Natural killer cell (primary cell): Measurements from ENCODE around the gene TLR8. TPM values are rescaled to one million over a fixed set of nuclear protein-coding genes. Genes with fewer than 3 reads are reported as not detected.

Experiments used
- ATAC-seq, 3 donors: fragments of 150-1000 bp in 2 of 3; fragments of 200-7000 bp in 1 of 3; cut with Tn5 transposase; 1 replicate in 1 of 3; 2 replicates in 2 of 3; pipeline ENCODE4 v1.10.0; 2021; ENCODE audit warnings: mild to moderate bottlenecking in 2 of 3, moderate library complexity in 2 of 3
- DNase-seq, 2 donors: peaks; one replicate each; pipeline versions ENCODE4 v3.0.0 to v3.0.0-alpha.2; 2013 to 2021; ENCODE audit warnings: mixed read lengths in 1 of 2
- H3K27ac ChIP-seq: one replicate; pipeline ENCODE4 v1.5.1; 2013; ENCODE audit warnings: mild to moderate bottlenecking, low read length
- H3K27me3 ChIP-seq: one replicate; pipeline ENCODE4 v1.6.1; 2013; ENCODE audit warnings: low read length; ENCODE audit not compliant: control insufficient read depth, insufficient read depth
- H3K36me3 ChIP-seq: one replicate; pipeline ENCODE4 v1.6.1; 2013; ENCODE audit warnings: low read length; ENCODE audit not compliant: control insufficient read depth, insufficient read depth
- H3K4me1 ChIP-seq: one replicate; pipeline ENCODE4 v1.6.1; 2013; ENCODE audit warnings: low read length; ENCODE audit not compliant: control insufficient read depth, insufficient read depth
- H3K4me3 ChIP-seq: one replicate; pipeline ENCODE4 v1.5.1; 2013; ENCODE audit warnings: low read length
- H3K9me3 ChIP-seq: one replicate; pipeline ENCODE4 v1.6.1; 2013; ENCODE audit warnings: low read length; ENCODE audit not compliant: control insufficient read depth, insufficient read depth
- H3K27ac Mint-ChIP-seq, 2 donors: one replicate each; pipeline ENCODE4 v1.8.0; 2022; ENCODE audit warnings: mild to moderate bottlenecking in 2 of 2, mixed read lengths in 2 of 2, moderate library complexity in 1 of 2
- H3K27me3 Mint-ChIP-seq, 2 donors: one replicate each; pipeline ENCODE4 v1.8.0; 2022; ENCODE audit warnings: low read depth in 2 of 2, mixed read lengths in 2 of 2
- H3K36me3 Mint-ChIP-seq: one replicate; pipeline ENCODE4 v1.8.0; 2022; ENCODE audit warnings: mixed read lengths
- H3K4me1 Mint-ChIP-seq, 2 donors: one replicate each; pipeline ENCODE4 v1.8.0; 2022; ENCODE audit warnings: mixed read lengths in 2 of 2
- H3K4me3 Mint-ChIP-seq: one replicate; pipeline ENCODE4 v1.8.0; 2022; ENCODE audit warnings: mild to moderate bottlenecking, moderate library complexity, mixed read lengths
- H3K9me3 Mint-ChIP-seq, 2 donors: one replicate each; pipeline ENCODE4 v1.8.0; 2022; ENCODE audit warnings: mixed read lengths in 2 of 2
- CTCF ChIP-seq: fragments of 200-600 bp; IDR thresholded peaks from one replicate; pipeline ENCODE4 v1.8.0; 2022; ENCODE audit warnings: antibody characterized with exemption
- WGBS: methylation state at CpG from one replicate; pipeline ENCODE4 v1.1.7; 2013; ENCODE audit warnings: missing lambda C conversion rate; ENCODE audit not compliant: insufficient coverage; 5-methylcytosine and 5-hydroxymethylcytosine counted together
- intact Hi-C: fragments of 100-400 bp; cut with micrococcal nuclease; formaldehyde crosslinking; loops from one replicate; pipeline ENCODE4 v1.14.2; 2022
- total RNA-seq, 4 donors: library from RNA; stranded (reverse); fragments of 120-200 nt in 1 of 4; gene quantifications; one replicate each; pipeline versions ENCODE4 v1.2.3 to v1.2.4, GENCODE V29; 2013 to 2022

Gene TLR8
- total RNA-seq, 3 donors from 2014 or later (not counting 1 experiment from before 2014, with no cell fraction given) = 0.95 to 1.9 (median 0.95) TPM

GRCh38 chrX:12892716-12893115 is 13.7 kb upstream of the TLR8 start:
- WGBS = 92% methylated on average over 2 of the region's 2 CpGs
- Histone ChIP-seq H3K27ac (no peak overlapping the region), H3K27me3 (no peaks in the 10 kb centered on the region), H3K4me3 (no peak overlapping the region), H3K36me3 (no peaks in the 10 kb centered on the region), H3K9me3 (no peaks in the 10 kb centered on the region), H3K4me1 (peaks cover 29% of the 10 kb centered on the region)
- Mint-ChIP-seq H3K27me3 (peaks cover 0 to 17% of the 10 kb centered on the region in 2 donors), H3K27ac (no peak overlapping the region), H3K36me3 (no peaks in the 10 kb centered on the region), H3K4me3 (no peak overlapping the region), H3K9me3 (no peaks in the 10 kb centered on the region), H3K4me1 (peaks cover 26 to 29% of the 10 kb centered on the region in 2 donors)
- TF ChIP-seq CTCF = no peak
- intact Hi-C loops = no loop called here
- ATAC-seq (no peak), DNase-seq (no peak)

GRCh38 chrX:12894074-12895030 is 12.1 kb upstream of the TLR8 start:
- Mint-ChIP-seq H3K4me1 (peaks cover 26 to 29% of the 10 kb centered on the region in 2 donors), H3K27me3 (peaks cover 0 to 19% of the 10 kb centered on the region in 2 donors), H3K4me3 (no peak overlapping the region), H3K36me3 (no peaks in the 10 kb centered on the region), H3K9me3 (no peaks in the 10 kb centered on the region), H3K27ac (no peak overlapping the region)
- peak; percentile 67 for TF ChIP-seq CTCF
- DNase-seq = peak; percentile 19 to 71
- no peak overlapping the region for H3K27ac ChIP-seq
- H3K36me3 ChIP-seq = no peaks in the 10 kb centered on the region
- no peaks in the 10 kb centered on the region for H3K9me3 ChIP-seq
- ATAC-seq = peak in 2 of 3 donors; percentile 62 to 71
- WGBS = 100% methylated on average over 2 of the region's 12 CpGs
- no peaks in the 10 kb centered on the region for H3K27me3 ChIP-seq
- H3K4me3 ChIP-seq = no peak overlapping the region
- intact Hi-C loops = loop anchor here (1.0 kb wide), 1 partner anchor 80 kb away; no protein-coding TSS in a partner anchor
- H3K4me1 ChIP-seq = peaks cover 27% of the 10 kb centered on the region

GRCh38 chrX:12895866-12896265 is 10.6 kb upstream of the TLR8 start:
- Mint-ChIP-seq H3K36me3 (no peaks in the 10 kb centered on the region), H3K27ac (no peak overlapping the region), H3K4me1 (peaks cover 13 to 16% of the 10 kb centered on the region in 2 donors), H3K9me3 (no peaks in the 10 kb centered on the region), H3K4me3 (no peak overlapping the region), H3K27me3 (peaks cover 0 to 32% of the 10 kb centered on the region in 2 donors)
- no peak overlapping the region for H3K4me3 ChIP-seq
- no peak for ATAC-seq
- no peak for DNase-seq
- TF ChIP-seq CTCF = no peak
- intact Hi-C loops = no loop called here
- H3K4me1 ChIP-seq = peaks cover 22% of the 10 kb centered on the region
- H3K27ac ChIP-seq = no peak overlapping the region
- no peaks in the 10 kb centered on the region for H3K27me3 ChIP-seq
- WGBS = 56% methylated on average over 2 of the region's 2 CpGs
- no peaks in the 10 kb centered on the region for H3K36me3 ChIP-seq
- no peaks in the 10 kb centered on the region for H3K9me3 ChIP-seq
